HG02943 (cell line): ENCODE data around the gene ARX.

Experiments
- ATAC-seq: cut with Tn5 transposase; IDR thresholded peaks from one replicate; pipeline ENCODE4 v1.9.1; 2021; ENCODE audit warnings: mild to moderate bottlenecking, low read depth, moderate library complexity; ENCODE audit not compliant: unreplicated experiment

Gene ARX

GRCh38 chrX:25017667-25018247, 2.0 kb upstream of the ARX start:
- ATAC-seq: no peak

GRCh38 chrX:25016938-25017598, 1.3 kb upstream of the ARX start:
- ATAC-seq: no peak

GRCh38 chrX:25016361-25016671, 551 bp upstream of the ARX start:
- ATAC-seq: no peak

DNA sequence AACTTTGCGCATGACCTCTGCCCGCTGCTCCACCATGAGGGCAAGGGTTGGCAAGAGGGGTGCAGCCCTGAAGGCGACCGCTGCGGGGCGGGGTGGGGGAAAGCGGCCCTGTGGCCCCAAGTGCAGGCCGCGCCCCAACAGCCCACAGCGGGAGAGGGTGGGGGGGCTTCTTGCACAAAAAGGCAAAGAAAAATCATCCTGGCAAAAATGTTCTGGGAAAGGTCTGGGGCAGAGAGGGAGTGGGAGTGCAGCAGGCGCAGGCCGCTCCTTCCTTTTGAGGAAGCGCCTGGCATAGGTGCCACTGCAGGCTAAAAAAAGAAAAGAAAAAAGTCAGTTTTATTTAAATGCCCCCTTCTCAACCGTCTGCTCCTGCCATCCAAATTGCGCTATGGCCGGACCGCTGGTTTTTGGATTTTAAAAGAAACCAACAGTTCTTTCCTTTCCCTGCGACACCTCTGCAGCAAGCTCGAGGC, 1.4 kb downstream of the ARX start:
- ATAC-seq: no peak

GRCh38 chrX:25013632-25014365, 2.0 kb downstream of the ARX start:
- no peak for ATAC-seq

DNA sequence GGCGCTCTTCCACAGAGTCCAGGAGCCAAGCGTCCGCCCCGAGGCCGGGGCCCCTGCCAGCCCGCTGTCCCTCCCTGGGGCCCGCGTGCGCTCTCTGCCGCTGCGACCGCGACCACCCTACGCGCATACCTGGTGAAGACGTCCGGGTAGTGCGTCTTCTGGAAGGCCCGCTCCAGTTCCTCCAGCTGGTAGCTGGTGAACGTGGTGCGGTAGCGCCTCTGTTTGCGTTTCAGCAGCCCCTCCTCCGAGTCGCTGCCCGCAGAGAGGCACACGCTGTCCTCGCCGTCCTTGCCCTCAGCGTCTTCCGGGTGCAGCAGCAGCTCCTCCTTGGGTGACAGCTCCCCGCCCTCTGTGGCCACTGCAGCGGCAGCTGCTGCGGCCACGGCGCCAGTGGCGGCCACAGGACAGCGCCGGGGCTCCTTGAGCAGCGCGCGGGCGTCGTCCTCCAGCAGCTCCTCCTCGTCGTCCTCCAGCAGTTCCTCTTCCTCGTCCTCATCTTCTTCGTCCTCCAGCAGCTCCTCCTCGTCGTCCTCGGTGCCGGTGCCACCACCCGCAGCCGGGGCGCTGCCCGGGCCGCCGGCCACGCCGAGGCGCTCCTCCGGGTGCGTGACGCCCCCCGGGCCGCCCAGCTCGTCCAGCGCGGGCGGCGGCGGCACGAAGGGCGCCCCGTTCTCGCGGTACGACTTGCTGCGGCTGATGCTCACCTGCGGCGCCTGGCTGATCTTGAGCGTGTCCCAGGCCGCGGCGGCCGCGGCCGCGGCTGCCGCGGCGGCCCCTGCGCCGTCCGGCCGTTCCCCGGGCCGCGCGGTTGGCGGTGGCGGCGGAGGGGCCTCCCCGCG, 2.8 kb downstream of the ARX start:
- no peak for ATAC-seq

DNA sequence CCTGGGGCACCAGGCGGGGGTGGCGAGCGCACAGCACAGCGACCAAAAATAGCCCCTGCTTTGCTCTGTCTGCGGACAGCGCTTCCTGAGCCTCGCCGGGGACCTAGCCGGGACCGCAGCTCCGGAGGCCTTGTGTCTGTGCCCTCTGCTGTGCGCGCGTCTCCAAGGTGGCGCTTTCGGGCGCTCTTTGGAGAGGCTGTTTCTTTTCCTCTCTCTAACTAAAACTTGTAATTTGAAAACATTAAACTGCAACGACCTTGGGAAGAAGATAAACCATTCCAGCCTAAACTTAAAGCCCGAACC, 3.4 kb downstream of the ARX start:
- no peak for ATAC-seq

GRCh38 chrX:25011589-25012432, 4.0 kb downstream of the ARX start:
- ATAC-seq: no peak

- ATAC-seq: no peak
Observed at GRCh38 chrX:25010784-25011588, 4.8 kb downstream of the ARX start.

GRCh38 chrX:25009407-25009806, 6.4 kb downstream of the ARX start:
- ATAC-seq: no peak

DNA sequence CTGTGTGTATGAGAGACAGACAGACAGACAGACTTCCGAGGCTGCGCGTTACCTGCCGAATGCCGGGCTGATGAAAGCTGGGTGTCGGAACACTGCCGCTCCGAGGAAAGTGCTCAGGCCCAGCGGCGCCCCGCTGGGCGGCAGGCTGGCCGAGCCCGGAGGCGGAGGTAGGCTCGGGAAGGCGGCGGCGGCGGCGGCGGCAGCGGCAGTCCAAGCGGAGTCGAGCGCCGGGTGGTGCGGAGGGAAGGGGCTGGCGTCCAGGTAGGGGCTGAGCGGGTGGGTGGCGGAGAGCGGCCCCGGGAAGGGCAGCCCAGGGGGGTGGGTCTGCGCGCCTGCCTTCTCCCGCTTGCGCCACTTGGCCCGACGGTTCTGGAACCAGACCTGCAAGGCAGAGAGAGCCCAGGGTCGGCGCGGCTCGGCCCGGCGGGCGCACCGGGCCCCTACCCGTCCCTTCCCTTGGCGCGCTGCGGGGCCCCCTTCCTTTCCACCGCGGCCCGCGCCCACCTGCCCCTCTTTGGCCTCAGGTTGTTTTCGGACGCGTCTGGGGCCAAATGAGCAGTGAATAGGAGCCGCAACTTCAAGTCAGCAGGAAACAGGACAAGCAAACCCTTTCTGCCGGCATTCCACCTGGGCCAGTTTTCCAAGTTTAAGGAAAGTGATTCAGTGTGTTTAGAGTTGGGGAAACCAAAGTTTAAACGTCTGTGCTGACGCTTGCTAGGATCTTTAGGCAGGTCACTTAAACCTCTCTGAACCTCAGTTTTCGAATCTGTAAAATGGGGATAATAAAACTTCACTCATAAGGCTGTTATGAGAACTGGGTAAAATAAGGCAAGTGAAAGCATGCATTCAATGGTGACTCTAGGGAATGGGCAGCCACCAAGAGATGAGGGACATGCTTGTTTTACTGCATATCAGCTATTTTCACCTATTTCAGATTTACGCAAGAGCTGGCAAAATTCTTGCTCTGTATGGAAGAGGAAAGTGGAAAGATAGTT, 8.4 kb downstream of the ARX start:
- ATAC-seq: no peak

- ATAC-seq: no peak
Observed at GRCh38 chrX:25006586-25007058, 9.1 kb downstream of the ARX start.

DNA sequence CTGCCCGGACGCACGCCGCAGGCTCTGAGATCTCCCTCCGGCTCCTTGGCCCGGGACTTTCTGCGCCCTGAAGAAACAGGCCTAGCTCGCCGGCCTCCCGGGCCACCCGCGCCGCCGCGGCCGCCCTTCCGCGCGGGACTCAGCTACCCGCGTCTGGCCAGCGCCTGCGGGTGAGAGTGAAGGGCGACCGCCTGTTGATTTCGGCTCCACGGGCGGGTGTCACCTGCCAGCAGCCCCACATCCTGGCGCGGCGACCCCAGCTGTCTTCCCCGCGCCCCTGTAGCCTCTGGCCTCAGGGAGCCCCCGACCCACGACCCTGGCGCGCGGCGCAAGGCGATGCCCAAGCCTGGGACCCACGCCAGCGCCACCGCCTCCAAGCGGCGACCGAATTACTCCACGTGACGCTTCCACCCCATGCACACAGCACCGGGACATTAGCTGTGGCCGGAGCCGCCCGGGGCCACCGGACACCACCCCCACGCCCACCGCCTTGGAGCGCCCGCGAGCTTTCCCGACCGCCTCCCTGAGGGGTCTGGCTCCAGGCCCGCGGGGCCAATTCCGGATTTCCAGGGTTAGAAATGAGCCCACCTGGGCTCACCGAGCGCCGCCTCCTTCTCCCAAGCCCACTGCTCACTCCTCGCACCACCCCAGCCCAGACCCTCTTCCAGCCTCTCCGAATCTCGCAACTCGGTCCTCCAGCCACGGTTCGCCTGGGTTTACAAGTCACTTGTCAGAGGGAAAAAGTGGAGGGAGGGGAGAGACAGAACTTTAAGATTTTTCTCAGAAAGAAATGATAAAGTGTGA, 10.2 kb downstream of the ARX start:
- ATAC-seq: no peak

GRCh38 chrX:25005034-25005381, 10.8 kb downstream of the ARX start:
- no peak for ATAC-seq

GRCh38 chrX:25004485-25005032, 11.2 kb downstream of the ARX start:
- ATAC-seq: no peak

- ATAC-seq: no peak
Observed at GRCh38 chrX:25004040-25004439, 11.7 kb downstream of the ARX start.
